GM19467 (cell line): ENCODE measurements around the gene MTUS2.

ENCODE experiments used
- ATAC-seq: cut with Tn5 transposase; IDR thresholded peaks from one replicate; pipeline ENCODE4 v1.9.1; 2021; ENCODE audit warnings: mild to moderate bottlenecking, moderate library complexity; ENCODE audit not compliant: unreplicated experiment

MTUS2 gene

DNA sequence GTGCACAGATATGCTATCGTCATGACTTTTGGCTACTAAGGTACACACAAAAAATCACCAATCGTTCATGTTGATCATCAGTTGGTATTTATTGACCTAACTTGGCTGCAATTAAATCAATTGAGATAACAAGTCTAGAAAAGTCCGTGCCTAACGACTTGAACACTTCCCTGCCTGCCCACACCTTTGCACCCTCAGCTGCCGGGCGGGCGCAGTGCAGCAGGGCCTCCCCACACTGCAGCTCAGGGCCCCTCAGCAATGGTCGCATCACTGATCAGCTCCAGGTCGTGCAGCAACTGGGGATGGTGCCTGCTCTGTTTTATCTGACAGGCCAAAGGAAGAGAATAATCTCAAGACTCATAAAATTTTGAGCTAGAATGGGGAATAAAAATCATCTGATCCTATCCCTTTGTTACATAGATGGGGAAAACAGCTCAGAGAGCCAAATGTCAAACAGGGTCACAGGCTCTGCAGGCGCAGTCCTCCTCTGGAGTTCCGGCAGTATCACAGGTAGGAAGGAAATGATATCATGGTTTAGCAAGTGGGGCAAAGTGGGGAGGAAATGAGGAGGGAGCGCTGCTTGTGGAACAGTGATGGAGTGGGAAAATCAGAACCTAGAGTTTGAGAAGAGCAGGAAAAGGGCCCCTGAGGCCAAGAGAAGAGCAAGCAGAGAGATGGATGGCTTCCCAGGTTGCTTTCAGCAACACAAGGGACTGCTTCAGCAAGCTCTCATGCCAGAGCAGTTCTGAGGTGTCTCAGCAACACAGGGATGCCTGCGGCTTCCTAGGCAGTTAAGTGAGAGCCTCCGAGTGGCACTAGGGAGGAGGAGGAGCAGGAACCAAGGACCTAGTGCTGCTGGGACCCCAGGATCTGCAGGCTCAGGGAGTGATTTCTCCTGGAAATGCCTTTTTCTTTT is 717.9 kb downstream of the MTUS2 start:
- ATAC-seq = no peak

DNA sequence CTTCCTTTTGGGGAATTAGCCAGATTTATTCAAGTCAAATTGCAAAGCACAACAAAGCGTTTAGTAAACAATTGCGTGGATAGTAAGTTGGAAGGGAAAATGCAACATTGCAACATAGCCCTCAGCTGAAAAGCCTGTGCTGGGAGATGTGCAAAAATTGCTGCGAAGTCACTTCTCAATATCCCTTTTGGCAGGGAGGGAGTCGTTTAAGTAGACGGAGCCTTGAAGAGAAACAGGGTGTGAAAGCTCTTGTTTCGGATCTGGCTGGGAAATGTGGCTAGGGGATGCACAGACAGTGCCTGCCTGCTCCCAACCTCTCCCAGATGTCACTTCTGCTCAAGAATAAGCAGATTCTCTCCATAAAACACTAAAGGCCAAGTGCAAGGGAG is 718.5 kb downstream of the MTUS2 start:
- ATAC-seq = no peak

DNA sequence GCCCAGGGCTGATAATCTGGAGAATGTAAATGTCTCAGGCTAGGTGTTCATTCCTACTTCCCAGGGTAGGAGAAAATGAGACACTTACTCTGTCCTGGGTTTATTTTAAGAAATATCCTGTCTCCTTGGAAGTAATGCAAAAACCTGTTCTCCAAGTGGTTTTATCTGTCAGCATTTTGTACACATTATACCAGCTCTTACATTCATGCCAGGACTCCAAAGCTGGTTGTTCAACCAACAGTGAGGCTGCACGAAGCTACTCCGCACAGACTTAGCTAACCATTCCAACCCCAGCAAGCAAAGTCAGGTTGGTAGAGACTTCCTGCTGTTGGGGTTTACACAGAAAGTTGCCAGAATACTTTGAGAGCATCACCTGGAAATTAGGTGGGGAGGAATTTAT is 719.7 kb downstream of the MTUS2 start:
- no peak for ATAC-seq

DNA sequence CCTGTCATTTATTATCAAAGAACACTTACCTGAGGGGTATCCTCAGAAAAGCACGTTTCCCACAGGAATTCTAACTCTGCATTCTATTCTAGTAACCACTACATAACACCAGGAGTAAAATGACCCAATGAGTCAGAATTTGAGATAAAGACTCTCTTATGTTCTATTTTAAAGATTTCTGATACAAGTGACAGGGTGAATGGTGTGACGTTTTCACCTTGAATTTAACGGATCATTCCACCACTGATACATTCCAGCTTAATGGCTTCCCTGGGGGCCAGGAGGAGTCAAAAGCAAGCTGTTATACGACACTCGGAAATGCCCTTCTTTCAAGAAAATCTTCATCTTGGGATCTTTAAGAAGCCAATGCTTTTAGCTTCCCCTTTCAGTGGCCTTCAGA is 720.2 kb downstream of the MTUS2 start:
- ATAC-seq = no peak

DNA sequence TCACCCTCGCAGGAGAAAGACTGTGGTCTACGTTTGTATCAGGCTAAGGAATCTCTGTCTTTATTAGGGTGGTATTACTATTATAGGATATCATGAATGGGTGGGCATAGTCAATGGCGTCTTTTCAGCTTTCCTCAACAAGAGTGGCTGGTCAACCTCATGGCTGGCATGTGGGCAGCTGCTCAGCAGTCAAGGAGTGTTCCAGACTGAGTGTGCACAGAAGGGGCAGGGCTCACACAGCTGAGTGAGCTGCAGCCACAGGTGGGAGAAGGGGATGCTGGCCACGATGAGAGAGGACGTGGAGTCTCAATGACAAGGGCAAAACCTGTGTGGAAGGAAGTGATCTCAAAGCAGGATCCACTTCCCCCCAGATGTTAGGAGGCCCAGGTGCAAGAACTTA is 720.7 kb downstream of the MTUS2 start:
- ATAC-seq = no peak

DNA sequence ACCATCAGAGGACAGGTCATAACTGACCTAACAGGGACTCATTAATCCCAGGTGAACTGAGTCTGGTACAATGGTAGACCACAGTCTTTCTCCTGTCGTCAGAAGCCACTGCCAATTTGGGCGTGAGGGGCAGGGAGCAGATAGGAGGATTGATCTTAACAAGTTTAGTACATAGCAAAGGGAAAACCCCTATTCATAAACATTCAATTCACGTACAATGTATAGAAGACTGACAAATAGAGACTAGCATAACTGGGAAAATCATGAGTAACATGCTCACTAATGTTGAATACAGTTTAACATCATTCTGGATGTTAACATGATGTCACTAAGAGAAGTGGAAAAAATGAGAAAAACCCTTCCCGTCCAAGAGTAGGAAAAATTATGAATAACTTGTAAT is 721.3 kb downstream of the MTUS2 start:
- ATAC-seq = no peak

DNA sequence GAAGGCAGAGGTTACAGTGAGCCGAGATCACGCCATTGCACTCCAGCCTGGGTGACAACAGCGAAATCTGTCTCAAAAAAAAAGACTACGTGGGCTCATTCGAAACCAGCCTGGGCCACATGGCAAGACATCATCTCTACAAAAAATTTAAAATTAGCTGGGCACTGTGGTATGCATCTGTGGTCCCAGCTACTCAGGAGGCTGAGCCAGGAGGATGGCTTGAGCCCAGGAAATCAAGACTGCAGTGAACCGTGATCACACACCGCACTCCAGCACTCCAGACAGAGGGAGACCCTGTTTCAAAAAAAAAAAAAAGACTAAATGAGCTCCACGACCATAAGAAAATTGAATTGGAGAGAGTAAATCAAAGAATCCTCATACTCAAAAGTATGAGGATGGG is 722.2 kb downstream of the MTUS2 start:
- ATAC-seq = no peak

DNA sequence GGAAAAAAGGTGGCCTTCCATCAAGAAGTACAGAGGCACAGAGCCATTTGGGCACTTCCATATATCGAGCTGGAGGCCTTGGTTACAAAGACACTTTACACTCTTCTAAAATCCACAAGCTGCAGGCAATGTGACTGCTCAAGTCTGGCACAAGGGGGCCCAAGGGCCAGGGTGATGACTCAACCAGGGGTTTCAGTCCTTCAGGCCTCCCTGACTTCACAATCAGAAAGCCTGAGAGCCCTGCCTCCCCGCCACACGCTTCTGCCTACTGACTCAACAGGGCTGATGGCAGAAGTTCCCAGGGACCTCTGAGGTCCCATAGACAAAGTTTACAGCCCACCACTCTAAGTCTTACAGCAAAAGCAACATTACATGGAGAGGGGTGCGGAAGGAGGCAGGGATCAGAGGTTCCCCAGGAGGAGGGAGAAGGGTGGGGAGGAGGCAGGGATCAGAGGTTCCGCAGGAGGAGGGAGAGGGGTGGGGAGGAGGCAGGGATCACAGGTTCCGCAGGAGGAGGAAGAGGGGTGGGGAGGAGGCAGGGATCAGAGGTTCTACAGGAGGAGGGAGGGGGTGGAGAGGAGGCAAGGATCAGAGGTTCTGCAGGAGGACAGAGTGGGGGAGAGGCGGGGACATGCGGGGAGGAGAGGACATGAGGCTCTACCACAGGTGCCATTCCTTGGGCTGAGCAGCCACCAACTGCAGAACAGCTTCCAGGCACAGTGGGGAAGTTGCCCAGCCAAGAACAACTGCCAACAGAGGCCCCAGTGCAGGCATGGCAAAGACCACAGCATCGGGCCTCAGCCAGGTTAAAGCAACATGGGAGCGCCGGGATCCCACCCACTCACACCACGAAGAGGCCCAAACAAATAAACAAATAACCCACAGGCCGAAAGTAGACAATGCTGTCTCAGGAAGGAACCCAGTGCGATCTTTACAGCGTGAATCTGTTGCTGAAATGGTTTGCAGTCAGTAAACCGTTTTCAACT is 723.4 kb downstream of the MTUS2 start:
- ATAC-seq = peak; percentile 93

DNA sequence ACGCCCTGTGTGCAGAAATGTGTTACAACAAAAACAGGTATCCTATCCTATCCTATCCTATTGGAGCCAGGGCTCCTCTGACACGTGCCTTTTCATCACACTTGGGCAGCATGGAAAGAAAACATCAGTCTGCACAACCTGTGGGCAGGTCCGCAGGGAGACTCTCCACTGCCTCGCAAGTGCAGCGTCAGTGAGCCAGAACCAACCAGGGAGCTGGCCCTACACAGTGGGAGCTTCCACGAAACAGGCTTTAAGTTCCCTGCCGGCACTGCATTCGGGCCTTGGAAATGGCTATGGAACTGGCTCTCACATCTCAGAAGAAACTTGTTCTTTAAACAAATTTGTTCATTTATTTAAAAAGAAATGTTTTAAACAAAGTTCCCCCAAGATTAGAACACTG is 725.8 kb downstream of the MTUS2 start:
- no peak for ATAC-seq

DNA sequence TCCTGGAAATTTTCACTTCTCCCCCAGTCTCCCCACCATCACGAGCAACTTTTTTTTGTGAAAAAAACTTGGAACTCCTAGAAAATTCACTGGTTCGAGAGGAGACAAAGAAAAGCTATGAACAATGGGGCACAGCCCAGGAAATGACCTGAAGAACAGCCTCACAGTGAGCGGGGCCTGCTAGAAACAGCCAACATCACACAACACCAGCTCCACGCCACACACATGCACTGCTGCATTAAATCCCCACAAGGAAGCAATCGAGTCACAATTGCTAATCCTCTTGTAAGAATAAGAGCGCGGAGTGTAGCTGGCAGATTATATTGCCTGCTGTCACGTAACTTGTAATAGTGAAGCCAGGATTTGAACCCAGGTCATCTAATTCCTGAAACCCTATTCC is 726.5 kb downstream of the MTUS2 start:
- ATAC-seq = no peak

DNA sequence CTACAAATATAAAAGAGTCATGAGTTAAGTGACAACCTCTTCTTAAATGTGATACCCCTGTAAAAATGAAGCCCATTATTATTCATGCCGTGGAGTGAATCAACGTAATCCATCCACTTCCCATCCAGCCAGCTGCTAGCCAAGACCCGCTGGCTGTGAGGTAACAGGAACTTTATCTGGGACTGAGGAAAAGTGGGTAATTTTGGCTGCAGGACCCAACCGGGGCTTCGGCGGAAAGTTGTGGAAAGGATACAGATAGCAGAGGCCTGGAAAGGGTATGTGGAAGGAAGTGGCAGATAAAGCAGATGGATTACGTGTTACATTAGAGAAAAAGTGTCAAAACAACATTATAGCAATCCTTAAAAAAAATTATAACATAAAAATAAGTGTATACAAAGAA is 727.0 kb downstream of the MTUS2 start:
- no peak for ATAC-seq

DNA sequence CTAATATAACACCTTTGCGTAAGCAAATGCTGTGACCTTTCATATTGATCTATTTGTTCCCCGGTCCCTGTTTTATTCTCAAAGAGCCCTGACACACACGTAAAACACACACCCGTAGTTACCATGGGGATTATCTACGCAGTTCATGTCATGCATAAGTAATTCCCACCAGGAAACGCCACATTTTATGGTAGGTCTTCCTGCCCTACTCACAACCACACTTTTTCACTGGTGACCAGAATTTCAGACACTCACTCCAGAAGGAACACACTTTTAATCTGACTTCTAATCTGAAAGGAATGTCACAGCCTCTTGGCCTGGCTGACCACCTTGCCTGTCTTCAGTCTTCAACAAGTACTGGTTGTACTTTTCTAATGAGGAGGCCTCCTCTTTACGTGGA is 728.6 kb downstream of the MTUS2 start:
- no peak for ATAC-seq

DNA sequence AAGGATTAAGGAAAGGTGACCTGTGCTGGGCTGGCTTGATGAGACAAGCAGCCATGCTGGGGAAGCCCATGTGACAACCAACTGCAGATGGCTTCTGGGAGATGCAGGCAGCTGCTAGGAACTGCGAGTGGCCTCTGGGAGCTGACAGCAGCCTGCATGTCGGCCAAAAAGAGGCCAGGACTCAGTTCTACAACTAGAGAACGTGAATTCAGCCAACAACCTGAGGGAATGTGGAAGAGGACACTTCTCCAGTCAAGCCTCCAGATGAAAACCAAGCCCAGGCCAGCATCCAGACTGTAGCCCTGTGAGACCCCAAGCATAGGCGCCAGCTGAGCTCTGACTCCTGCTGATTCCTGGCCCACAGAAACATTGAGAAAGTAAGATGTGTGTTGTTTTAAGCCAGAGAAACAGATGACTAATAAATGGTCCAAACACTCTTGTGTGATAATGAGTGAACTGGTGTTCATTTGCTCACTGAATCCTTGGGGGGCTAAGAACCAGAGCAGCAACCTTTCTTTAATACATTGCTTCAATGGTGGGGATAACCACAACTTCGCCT is 730.4 kb downstream of the MTUS2 start:
- no peak for ATAC-seq

DNA sequence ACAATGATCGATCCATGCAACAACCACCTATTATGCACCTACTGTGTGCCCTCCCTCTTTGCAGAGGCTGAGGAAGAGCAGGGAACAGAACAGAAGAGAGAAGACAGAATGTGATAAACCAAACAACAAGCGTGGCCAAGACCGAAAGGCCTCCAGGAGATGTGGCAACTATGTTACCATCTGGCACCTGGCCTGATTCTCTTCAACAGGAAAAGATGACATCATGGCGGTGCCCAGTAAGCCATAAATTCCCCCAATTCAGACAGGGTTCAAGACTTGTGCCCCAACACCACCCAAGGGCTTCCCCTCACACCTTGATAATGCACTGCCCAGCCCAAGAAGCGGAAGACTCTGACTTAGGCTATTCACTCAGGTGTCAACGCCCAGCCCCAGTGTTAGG is 731.1 kb downstream of the MTUS2 start:
- no peak for ATAC-seq
